Measurements from ENCODE around the gene SMAGP. TPM values are rescaled to one million over a fixed set of nuclear protein-coding genes. Genes with fewer than 3 reads are reported as not detected.

SMAGP gene
- total RNA-seq, 4 donors from 2014 or later = 3.0 to 10.5 (median 4.8) TPM

DNA sequence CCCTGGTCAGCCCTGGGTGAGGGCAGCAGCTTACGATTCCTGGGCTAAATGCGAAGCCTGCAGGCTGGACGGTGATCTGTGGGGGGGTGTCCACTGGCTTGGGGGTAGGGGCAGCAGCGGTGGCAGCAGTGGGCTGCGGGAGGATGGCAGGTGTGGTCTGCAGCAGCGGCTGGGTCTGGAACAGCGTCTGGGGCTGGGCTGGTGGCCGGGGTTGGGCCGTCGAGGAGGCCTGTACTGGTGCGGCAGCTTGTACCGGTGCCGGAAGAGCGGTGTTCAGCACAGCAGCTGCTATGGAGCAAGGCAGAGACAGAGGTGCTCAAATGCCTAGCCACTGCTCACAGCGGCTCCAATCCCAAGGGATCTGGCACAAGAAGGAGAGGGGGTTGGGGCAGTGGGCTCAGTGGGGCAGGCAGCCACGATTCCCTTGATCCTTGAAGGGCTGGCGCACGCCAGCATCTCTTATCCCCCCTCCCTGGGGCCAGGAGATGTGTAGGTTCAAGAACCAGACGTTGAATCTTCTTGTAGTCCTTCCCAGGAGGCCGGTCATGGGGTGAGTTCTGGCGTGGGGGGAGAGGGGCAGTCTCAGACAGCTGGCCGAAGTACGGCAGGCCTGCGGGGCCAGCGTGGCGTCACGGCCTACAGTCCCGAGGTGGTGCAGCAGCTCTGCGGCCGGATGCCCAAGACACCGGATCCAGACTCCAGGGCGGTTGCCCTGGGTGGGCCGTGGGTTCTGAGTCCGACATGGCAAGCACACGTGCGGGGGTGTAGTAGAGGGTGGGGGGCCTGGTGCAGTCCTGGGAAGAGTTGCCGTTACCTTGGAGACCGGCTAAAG, 72.3 kb downstream of the SMAGP start:
- Histone ChIP-seq H3K36me3 (no peaks in the 10 kb centered on the region), H3K9me3 (no peaks in the 10 kb centered on the region), H3K4me3 (replicated peaks in 1 of 3) (no peak overlapping the region), H3K4me1 (peaks cover 7% of the 10 kb centered on the region in 2 donors), H3K27ac (peak overlapping the region in 1 of 3 donors; percentile 4), H3K27me3 (no peaks in the 10 kb centered on the region)
- TF ChIP-seq, protein P1, sequence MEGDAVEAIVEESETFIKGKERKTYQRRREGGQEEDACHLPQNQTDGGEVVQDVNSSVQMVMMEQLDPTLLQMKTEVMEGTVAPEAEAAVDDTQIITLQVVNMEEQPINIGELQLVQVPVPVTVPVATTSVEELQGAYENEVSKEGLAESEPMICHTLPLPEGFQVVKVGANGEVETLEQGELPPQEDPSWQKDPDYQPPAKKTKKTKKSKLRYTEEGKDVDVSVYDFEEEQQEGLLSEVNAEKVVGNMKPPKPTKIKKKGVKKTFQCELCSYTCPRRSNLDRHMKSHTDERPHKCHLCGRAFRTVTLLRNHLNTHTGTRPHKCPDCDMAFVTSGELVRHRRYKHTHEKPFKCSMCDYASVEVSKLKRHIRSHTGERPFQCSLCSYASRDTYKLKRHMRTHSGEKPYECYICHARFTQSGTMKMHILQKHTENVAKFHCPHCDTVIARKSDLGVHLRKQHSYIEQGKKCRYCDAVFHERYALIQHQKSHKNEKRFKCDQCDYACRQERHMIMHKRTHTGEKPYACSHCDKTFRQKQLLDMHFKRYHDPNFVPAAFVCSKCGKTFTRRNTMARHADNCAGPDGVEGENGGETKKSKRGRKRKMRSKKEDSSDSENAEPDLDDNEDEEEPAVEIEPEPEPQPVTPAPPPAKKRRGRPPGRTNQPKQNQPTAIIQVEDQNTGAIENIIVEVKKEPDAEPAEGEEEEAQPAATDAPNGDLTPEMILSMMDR (IDR thresholded peaks at IDR 0.05) = no peak
- TF ChIP-seq POLR2A (IDR thresholded peaks at IDR 0.05) = no peak
- no peak for DNase-seq
- WGBS, 2 donors = 90 to 95% methylated on average over 8 to 35 of the region's 38 CpGs
- intact Hi-C loops (cut with DNase I) = no loop called here

DNA sequence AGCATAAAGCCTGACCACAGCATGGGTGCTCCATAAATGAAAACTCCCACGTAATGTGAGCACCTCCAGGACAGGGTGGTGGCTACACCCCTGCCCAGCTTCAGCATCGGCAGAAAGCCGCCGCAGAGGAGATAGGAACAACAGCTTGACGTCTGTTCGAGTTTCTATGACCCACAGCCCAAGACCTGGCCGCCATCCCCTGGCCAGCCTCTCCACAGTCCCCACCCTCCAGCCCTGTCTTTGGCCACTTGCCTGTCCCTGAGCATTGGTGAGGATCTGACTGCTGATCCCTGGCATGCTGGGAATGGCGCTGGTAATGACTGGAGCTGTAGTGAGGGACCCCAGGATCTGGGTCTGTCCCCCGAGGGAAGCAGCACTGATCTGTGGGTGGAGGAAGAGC, 73.7 kb downstream of the SMAGP start:
- intact Hi-C loops (cut with DNase I) = no loop called here

DNA sequence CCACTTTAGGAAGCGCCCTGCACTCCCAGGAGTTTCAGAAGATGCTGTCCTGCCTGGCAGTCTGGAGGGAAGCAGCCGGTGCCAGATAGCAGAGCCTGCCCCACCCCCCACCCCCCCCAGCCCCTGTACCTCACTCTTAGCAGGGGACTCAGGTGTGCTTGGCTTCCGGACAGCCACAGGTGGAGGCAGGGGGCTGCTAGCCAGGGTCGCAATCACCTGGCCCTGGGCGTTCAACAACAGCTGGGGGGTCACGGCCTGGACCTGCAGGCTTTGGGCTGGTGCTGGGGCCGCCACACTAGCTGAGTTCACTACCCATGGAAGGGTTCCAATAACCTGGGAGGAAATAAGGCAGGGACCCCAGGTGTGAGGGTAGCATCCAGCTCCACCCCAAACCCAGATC, 74.4 kb downstream of the SMAGP start:
- TF ChIP-seq, protein P1 (IDR thresholded peaks at IDR 0.05) = no peak
- TF ChIP-seq POLR2A (IDR thresholded peaks at IDR 0.05) = no peak
- H3K9me3 ChIP-seq = no peaks in the 10 kb centered on the region
- no peaks in the 10 kb centered on the region for H3K36me3 ChIP-seq
- no peak overlapping the region for H3K4me3 ChIP-seq (replicated peaks in 1 of 3)
- DNase-seq = no peak
- WGBS, 2 donors = 83 to 100% methylated on average over 1 to 2 of the region's 7 CpGs
- intact Hi-C loops (cut with DNase I) = no loop called here
- H3K4me1 ChIP-seq = peaks cover 25% of the 10 kb centered on the region in 2 donors
- H3K27me3 ChIP-seq = no peaks in the 10 kb centered on the region
- H3K27ac ChIP-seq = no peak overlapping the region

More for the DNA sequence above, 73.7 kb downstream of the SMAGP start:
- TF ChIP-seq, protein P1 (IDR thresholded peaks at IDR 0.05) = no peak
- no peak for TF ChIP-seq POLR2A (IDR thresholded peaks at IDR 0.05)
- Histone ChIP-seq H3K9me3 (no peaks in the 10 kb centered on the region), H3K4me1 (peaks cover 18% of the 10 kb centered on the region in 2 donors), H3K27ac (no peak overlapping the region), H3K27me3 (no peaks in the 10 kb centered on the region), H3K4me3 (replicated peaks in 1 of 3) (no peak overlapping the region), H3K36me3 (no peaks in the 10 kb centered on the region)
- WGBS, 2 donors = 92 to 93% methylated on average over 9 of the region's 9 CpGs
- no peak for DNase-seq

Other genes with a start within 250 kb of the SMAGP start
- gene SLC11A2, start 244.0 kb downstream of the SMAGP start, total RNA-seq = 100 to 1,000 TPM; 100 to 163 (median 140) TPM
- 100 to 1,000 TPM in 2 of 4 donors, 10 to 100 TPM in 2; 62.9 to 106 (median 86.7) TPM for gene LETMD1, start 222.1 kb downstream of the SMAGP start, total RNA-seq
- 10 to 100 TPM; 21.3 to 35.8 (median 28.9) TPM for gene CSRNP2, start 186.8 kb downstream of the SMAGP start, total RNA-seq
- 10 to 100 TPM; 14.9 to 22.6 (median 21.3) TPM for gene TFCP2, start 97.3 kb downstream of the SMAGP start, total RNA-seq
- gene POU6F1, start 52.4 kb downstream of the SMAGP start, total RNA-seq = 10 to 100 TPM; 13.8 to 16.6 (median 14.5) TPM
- gene DAZAP2, start 31.6 kb downstream of the SMAGP start, total RNA-seq = 100 to 1,000 TPM; 238 to 452 (median 323) TPM
- gene BIN2, start 53.8 kb upstream of the SMAGP start, total RNA-seq = 1 to 10 TPM; 1.3 to 3.0 (median 2.5) TPM
- gene CELA1, start 76.3 kb upstream of the SMAGP start, total RNA-seq = not detected
- 10 to 100 TPM in 1 of 4 donors, 1 to 10 TPM in 3; 5.8 to 14.1 (median 9.3) TPM for gene GALNT6, start 121.0 kb upstream of the SMAGP start, total RNA-seq
- 1 to 10 TPM in 1 of 4 donors, under 1 TPM in 3; 0.33 to 1.5 (median 0.62) TPM for gene SLC4A8, start 154.4 kb upstream of the SMAGP start, total RNA-seq

All from thyroid gland (tissue), 4 donors.